NCI-H187 treated with DMSO at 0.1 percent for 48 hours (cell line): ENCODE data around the gene RPP40.
A peak's percentile ranks its signal among the peaks of the same experiment; 100 is the strongest.
"Not testable (repeated sequence)": the region's sequence is repeated elsewhere in the genome, so short reads cannot be mapped to it uniquely, and the experiment has no call there.

Experiments
- DNase-seq: peaks from one replicate; lab custom pipeline; 2025; lab: John Stamatoyannopoulos, UW

The RPP40 gene, protein sequence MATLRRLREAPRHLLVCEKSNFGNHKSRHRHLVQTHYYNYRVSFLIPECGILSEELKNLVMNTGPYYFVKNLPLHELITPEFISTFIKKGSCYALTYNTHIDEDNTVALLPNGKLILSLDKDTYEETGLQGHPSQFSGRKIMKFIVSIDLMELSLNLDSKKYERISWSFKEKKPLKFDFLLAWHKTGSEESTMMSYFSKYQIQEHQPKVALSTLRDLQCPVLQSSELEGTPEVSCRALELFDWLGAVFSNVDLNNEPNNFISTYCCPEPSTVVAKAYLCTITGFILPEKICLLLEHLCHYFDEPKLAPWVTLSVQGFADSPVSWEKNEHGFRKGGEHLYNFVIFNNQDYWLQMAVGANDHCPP

DNA sequence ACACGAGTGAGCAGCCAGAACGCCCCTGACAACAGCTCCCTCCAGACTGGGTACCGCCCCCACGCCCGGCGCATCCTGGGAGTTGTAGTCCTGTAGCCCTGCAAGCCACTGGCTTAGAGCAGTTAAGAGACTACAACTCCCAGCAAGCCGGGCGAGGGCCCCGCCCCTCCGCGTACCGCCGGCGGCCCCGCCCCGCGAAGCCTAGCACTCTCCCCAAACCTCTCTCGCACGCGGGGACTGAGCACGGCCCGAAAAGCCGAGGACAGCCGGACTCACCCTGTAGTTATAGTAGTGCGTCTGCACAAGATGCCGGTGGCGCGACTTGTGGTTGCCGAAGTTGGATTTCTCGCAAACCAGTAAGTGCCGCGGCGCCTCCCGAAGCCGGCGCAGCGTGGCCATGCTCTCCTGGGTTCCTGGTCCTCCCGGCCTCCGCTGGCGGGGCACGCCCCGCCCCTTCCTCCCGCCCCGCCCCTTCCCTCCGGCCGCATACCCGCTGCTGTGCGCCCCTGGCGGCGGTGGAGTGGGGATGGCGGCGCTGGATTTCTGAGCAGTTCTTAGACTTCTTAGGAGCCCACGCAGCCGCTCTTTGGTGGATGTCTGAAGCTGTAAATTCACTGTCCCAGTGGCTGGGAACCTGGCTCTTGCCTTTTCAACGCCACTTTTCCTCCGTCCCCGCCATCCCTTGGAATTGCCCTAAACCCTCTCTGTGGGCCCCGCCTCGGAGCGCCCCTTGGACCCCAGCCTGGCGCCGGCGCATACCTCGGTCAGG, at the start of gene RPP40:
RPP40 (minus strand) TSS at position 434 of the 769 bp plus-strand sequence; CDS start at position 399, 35 bp downstream.
- DNase-seq = peak; percentile 86

DNA sequence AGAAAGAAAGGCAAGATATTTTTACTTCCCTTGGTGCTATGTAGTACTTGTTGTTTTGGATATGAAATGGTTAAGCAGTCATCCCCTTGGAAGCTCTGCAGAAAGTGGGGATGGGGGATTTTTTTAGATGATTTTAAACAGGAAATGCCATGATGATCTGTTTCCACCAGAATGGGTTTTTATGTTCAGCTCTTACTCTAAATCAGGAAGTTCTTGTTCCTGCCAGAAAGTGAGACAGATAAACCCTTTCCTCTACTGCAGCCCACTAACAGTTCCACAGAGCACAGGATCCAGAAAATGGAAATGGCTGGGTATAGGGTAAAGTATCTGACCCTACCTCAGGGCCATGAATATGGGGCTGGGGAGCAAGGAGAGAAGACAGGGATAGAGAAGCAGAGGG, 49.2 kb upstream of the RPP40 start:
- no peak for DNase-seq

DNA sequence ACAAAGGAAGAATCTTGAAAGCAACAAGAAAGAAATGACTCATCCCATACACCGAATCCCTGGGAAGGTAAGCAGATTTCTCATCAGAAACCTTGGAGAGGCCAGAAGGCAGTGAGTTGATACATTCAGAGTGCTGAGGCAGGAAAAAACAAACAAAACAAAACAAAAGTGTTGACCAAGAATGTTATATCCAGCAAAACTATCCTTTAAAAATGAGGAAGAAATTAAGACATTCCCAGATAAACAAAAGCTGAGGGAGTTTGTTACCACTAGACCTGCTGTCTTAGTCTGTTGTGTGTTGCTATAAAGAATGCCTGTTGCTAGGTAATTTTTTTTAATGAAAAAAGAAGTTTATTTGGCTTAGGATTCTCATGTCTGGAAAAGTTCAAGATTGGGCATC, 47.6 kb upstream of the RPP40 start:
- DNase-seq = no peak

DNA sequence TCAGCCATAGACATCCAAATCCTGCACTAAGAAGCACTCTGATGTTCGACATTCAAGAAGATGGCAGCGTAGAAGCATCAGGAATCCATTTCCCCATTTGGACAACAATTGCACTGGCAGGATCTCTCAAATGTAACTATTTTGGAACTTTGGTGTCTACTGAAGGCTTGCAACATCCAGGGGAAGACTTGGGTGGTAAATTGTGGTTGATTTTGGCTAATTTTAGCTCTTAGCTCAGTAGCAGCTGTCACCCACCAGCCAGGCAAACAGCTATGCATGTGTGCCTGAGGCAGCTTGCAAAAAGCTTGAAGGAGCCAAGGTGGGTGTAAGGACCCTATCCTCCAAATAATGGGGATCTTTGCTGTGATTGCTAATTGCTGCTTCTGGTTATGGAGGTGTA, 46.2 kb upstream of the RPP40 start:
- no peak for DNase-seq

DNA sequence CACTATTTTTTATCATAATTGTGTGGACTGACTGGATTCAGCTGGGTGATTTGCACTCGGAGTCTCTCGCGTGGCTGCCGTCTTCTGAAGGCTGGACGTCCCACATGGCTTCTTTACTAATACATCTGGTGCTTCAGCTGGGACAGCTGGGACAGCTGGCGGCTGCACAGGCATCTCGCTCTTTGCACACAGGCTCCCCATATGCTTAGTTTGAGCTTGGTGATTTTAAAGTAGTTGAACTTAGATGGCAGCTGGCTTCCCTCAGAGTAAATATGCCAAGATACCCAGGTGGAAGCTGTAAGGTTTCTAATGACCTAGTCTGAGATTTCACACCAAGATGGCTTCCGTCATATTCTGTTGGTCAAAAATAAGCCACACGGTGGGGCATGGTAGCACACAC, 42.6 kb upstream of the RPP40 start:
- no peak for DNase-seq

DNA sequence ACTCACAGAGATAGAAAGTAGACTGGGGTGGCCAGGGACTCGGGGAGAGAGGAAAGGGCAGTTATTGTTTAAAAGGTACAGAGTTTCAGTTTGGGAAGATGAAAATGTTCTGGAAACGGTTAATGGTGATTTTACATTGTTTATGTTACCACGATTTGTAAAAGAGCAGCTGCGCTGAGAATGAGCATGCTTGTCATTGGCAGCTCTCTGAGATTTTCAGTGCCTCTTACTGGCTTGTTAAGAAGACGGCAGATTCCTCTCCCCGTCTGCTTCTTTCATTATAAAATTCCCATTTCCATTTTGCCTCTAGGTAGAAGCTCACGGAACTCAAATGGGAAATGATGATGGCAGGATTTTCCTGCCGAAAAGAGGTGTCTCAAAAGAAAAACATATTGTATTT, 41.6 kb upstream of the RPP40 start:
- no peak for DNase-seq

DNA sequence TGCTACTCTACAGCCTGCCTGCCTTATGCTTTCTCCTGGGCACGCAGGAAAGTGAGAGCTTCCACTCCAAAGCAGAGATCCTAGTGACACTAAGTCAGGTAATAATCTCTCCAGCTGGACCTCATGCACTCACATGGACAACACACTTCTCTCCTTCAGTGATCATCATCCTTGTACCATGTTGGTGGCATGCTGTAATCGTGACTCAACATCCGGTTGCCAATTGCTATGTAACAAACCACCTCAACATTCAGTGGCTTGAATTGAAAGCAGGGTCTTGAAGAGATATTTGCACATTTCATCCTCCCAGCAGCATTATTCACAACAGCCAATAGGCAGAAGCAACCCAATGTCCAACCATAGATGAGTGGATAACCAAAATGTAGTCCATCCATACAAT, 41.0 kb upstream of the RPP40 start:
- no peak for DNase-seq

DNA sequence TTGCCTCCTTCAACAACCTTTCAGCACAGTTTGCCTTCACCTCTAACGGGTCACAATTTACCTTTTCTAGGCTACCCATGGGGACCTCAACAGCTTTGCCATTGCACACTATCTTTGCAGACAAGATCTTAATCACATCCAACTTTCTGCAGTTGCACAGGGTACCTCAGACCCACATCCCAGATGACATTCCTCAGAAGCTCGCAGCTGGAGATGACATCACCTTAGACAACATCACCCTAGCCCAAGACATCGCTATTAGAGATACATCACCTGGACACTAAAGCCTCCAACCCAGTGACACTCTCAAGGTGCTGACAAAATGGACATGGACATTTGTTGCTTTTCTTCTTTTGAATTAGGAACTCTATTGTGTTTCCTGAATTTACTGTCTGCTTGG, 38.6 kb upstream of the RPP40 start:
- no peak for DNase-seq

DNA sequence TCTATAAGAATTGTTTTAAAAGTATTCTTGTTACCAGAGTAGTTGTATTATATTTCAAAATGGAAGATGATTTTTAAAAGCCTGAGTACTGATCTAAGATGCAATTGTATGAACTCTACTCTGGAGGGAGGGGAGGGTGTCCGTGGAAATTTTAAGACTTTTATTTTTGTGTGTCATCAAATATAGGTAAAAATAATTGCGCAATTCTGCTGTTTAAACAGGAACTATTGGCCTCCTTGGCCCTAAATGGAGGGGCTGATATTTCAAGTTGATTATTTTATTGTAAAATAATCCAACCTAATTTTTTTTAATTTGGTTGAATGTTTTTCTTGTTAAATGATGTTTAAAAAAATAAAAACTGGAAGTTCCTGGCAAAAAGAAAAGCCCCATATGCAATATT, 38.1 kb upstream of the RPP40 start:
- DNase-seq = no peak

DNA sequence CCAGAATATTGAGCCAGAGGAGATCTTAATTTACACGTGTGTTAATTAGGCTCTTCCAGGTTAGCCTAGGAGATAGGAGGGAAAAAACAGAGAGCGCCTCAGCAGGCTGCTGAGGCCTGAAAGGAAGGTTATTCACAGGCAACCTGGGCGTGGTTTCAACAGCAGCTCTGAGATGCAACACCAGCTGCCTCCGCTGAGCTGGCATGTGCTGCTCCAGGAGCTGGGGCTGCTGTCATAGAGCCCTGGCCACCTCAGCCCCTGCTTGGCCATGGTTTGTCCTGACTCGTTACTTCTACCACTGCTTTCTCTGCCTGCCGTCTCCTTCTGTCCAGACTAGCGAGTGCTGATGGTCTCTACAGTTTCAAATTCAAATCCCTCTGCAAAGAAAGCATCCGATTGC, 32.4 kb upstream of the RPP40 start:
- DNase-seq = no peak

DNA sequence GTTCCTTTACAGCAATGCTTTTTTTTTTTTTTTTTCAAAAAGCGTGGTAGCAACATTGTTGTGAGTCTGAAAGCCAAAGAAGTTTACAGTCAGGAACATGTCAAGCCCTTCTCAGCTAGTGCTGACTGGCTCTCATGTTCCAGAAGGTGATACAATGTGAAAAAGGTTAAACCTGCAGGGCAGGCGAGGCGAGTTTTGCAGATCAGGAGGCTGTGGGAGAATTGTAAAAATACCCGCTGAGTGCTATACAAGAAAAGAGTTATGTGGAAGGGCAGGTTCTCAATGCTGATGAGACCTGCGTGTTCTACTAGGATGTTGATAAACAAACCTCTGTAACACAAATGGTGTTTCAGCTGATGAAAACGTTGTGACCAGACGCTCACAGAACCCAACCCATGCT, 30.9 kb upstream of the RPP40 start:
- DNase-seq = no peak

DNA sequence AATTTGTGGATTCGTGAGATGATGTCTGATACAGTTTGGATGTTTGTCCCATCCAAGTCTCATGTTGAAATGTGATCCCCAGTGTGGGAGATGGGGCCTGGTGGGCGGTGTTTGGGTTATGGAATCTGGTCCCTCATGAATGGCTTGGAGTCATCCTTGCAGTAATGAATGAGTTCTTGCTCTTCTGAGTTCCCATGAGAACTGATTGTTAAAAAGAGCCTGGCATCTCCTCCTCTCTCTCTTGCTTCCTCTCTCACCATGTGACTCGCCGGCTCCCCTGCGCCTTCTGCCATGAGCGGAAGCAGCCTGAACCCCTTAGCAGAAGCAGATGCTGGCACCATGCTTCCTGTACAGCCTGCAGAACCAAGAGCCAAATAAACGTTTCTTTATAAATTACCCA, 30.5 kb upstream of the RPP40 start:
- DNase-seq = no peak

DNA sequence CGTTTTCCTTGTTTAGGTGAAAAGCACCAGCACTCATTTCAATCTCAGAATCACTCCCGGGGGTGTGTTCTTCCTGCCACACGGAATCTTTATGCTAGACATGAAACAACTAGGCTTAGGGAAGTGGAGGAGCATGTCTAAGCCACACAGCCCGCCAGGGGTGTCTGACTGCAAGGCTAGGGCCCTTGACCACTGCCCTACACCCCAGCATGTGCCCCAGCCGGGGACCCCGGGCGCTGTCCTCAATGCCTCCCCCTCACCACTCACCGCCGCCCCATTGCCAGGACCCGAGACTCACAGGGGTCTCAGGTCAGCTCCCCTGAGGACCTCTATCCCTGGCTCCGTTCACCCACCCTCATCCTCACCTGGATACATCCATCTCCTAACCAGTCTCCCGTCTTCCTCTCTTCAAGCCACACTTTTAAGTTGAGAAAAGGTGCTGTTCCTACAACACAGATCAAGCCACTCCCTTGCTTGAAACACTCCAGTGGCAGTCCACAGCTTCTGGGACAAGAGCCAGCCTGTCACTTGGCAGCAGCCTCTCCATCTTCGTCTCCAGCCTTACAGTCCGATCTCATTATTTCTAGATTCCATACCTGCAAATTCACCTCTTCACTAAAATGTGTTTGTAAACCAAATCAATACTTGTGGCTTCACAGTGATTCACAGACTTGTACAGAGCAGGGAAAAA, 29.5 kb upstream of the RPP40 start:
- DNase-seq = not testable (repeated sequence)

DNA sequence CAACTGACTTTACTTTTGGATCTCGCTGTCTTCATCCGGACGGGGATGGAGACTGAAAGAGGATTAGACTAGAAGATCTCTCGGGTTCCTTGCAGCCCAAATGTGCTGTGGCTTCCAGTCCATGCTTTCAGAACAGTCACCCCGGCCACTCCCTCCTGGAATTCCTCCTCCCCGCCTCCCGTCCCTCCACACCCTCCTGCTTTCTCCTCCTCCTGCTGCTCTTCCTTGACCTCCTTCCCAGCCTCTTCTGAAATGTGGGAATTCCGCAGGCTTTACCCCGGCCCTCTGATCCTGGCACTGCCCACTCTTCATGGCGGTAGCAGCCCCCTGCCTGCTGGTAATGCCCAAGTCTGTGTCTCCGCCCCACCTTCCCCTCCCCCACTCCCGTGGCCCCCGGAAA, 28.9 kb upstream of the RPP40 start:
- DNase-seq = not testable (repeated sequence)

DNA sequence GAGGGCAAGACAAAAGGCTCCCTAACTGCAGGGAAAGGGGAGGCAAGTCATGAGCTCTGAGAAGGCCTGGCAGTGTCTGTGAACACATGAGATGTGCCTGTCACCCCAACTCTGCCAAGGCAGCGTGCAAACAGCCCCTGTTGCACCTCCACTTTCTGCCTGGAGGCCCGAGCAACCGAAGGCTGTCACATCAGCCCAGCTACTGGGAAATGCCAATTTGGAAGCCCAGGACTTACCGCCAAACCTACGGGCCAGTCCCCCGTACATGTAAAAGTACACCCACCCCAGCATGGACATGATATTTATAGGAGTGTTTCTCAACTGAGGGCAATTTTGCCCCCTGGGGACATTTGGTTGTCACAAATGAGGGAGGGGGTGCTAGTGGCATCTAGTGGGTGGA, 27.3 kb upstream of the RPP40 start:
- no peak for DNase-seq

DNA sequence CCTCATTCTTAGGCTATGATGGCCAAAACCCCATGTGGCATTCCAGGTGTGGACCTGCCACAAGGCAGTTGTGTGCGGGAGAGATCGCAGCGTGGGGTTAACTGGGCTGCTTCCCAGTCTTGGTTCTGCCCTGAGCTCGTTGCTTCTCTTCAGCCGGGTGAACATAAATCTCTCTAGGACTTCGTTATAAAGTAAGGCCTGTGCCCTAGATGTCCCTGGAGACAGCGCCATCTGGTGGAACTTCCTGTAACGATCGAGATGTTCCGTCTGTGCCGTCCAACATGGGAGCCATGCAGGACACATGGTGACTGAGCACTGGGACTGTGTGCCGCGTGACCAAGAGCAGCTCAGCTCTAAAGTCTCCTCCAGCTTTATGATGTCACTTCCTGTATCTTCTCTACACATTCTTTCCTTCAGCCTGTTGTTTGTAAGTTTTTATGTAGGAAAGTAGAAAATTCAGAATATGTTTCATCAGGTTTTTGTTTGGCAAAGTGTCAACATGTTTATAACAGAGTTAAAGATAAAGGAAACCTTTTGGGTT, 26.8 kb upstream of the RPP40 start:
- DNase-seq = peak; percentile 43

DNA sequence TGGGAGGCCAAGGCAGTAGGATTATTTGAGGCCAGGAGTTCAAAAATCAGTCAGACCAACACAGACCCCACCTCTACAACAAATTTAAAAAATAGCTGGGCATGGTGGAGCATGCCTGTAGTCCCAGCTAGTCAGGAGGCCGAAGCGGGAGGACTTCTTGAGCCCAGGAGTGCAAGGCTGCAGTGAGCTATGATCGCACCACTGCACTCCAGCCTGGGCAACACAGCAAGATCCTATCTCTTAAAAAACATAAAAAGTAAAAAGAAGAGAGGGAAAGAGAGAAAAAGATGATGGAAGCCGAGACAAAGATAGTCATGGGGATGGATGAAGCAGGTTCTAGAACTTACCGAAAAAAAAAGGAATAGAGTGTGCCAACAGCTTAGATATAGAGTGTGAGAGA, 25.8 kb upstream of the RPP40 start:
- no peak for DNase-seq

DNA sequence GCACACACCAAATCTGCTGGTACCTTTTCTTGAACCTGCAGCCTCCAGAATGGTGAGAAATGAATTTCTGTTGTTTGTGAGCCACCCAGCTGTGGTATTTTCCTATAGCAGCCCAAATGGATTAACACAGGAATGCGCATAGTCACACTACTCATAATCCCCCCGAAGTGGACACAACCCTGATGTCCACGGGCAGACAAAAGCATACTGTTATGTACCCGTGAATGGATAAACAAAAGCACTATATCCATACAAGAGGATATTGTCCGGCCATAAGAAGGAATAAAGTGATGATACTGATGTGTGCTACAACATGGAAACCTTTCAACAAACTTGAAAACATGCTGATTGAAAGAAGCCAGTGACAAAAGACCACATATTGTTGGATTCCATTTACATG, 25.1 kb upstream of the RPP40 start:
- DNase-seq = no peak

DNA sequence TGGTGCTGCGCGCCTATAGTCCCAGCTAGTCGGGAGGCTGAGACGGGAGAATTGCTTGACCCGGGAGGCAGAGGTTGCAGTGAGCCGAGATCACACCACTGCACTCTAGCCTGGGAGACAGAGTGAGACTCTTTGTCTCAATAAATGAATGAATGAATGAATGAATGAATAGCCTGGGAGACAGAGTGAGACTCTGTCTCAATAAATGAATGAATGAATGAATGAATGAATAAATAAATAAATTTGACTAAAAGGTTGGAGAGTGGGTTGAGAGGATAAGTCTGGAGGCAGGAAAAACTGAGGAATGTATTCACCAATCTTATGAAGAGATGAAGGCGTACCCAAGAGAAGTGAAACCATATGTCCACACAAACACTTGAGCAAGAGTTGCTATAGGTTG, 24.5 kb upstream of the RPP40 start:
- DNase-seq = no peak

DNA sequence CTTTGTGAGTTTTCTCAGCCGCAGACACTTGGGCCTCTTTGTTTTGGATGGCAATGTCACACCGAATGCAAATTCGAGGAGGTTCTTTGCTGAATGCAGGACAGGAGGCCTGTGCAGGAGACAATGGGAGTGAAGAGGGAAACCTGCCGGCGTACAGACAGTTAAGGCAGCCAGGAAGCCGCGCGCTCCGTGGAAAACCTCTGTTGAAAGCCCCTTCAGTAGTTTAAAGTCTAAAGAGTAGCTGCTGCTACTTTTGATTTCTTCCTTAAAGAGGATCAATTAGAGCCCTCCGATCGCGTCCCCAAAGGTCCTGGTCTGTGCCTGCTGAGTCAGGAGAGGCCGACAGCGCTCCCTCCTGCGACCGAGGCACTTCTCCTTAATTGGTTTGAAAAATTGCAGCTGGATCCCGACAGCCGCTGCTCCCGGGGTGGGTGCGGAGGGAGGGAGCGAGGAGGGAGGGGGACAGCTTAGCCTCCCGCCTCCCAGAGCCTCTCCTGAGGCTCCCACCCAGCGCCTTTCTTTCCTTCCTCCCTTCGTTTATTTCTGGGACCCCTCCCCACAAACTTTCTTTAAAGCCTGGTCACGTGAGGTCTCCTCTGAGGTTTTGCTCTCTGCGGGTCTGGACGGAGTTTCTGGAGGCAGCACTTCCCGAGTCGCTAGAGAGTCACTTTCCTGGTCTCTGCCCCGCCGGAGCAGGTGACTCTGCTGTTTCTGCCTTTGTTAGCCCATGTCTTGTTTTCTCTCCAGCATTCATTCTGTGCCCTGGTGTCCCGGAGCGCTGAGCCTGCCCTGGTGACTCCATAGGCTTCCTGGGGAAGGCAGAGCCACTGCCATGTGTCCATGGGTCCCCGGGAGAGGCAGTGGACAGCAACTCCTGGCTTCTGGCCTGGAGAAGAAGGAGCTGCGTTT, 22.3 kb upstream of the RPP40 start:
- peak; percentile 29 for DNase-seq

DNA sequence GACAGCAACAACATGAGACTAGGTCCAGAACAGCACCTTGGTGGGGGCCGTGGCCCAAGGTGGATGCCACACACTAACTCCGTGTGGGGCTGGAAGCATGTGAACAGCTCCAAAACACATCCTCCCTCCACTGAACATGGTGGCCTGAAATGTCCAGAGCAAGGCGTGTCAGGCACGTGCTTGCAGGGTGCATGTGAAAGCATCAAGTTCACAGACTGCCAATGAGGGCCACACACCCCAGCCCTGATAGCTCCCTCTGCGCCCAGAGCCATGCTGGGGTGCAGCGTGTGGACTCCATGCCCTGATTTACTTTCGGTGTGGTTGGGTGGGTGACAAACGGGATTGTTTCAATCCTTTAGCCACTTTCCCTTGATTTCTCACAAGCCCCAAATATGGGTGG, 20.1 kb upstream of the RPP40 start:
- DNase-seq = no peak

DNA sequence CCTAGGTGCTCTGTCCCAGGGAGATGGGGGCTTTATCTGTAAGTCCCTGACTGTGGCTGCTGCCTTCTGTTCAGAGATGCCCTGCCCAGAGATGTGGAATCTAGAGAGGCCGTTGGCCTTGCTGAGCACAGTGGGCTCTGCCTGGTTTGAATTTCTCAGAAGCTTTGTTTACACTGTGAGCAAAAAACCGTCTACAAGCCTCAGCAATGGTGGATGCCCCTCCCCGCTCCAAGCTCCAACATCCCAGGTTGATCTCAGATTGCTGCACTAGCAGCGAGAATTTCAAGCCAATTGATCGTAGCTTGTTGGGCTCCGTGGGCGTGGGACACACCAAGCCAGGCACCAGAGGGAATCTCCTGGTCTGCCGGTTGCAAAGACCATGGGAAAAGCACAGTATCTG, 16.3 kb upstream of the RPP40 start:
- DNase-seq = no peak
